Stomach (tissue), 9 donors: Measurements from ENCODE around the gene PPHLN1. TPM values are rescaled to one million over a fixed set of nuclear protein-coding genes. Genes with fewer than 3 reads are reported as not detected.

ENCODE experiments used
- DNase-seq, 2 donors: peaks; one replicate each; pipeline versions ENCODE4 v3.0.0 to v3.0.0-alpha.2; 2013 to 2019
- H3K27ac ChIP-seq, 5 donors: fragments of 200-600 bp in 4 of 5; sonication (generic) in 4 of 5; one replicate each; pipeline ENCODE4 v1.5.1; 2013 to 2019; ENCODE audit warnings: mild to moderate bottlenecking in 1 of 5, moderate library complexity in 1 of 5
- H3K27me3 ChIP-seq, 3 donors: fragments of 200-600 bp; sonication (generic); one replicate each; pipeline ENCODE4 v1.5.1; 2017 to 2019; ENCODE audit warnings: mixed run types in 1 of 3
- H3K36me3 ChIP-seq, 4 donors: fragments of 200-600 bp; sonication (generic); 1 replicate in 3 of 4; 2 replicates in 1 of 4; pipeline ENCODE4 v1.5.1; 2016 to 2019
- H3K4me1 ChIP-seq, 4 donors: fragments of 200-600 bp; sonication (generic); one replicate each; pipeline ENCODE4 v1.5.1; 2016 to 2019
- H3K4me3 ChIP-seq, 4 donors: fragments of 200-600 bp; sonication (generic) in 3 of 4; one replicate each; pipeline ENCODE4 v1.5.1; 2016 to 2019; ENCODE audit warnings: mild to moderate bottlenecking in 1 of 4
- H3K9me3 ChIP-seq, 4 donors: fragments of 200-600 bp; sonication (generic); one replicate each; pipeline ENCODE4 v1.5.1; 2016 to 2019
- EP300 ChIP-seq: sonication (generic); formaldehyde crosslinking; IDR thresholded peaks from one replicate; pipeline ENCODE4 v1.6.1; 2017; ENCODE audit warnings: antibody characterized with exemption
- POLR2A ChIP-seq, 4 donors: fragments of 450-650 bp; IDR thresholded peaks; one replicate each; pipeline ENCODE4 v1.6.1; 2016; ENCODE audit warnings: antibody characterized with exemption in 4 of 4, control low read depth in 2 of 4, mild to moderate bottlenecking in 1 of 4, moderate library complexity in 1 of 4
- POLR2AphosphoS5 ChIP-seq, 3 donors: sonication (generic); formaldehyde crosslinking; IDR thresholded peaks; one replicate each; pipeline ENCODE4 v1.6.1; 2016; ENCODE audit warnings: antibody characterized with exemption in 3 of 3
- WGBS, 5 donors: extraction: QIAGEN DNeasy Blood & Tissue Kit in 3 of 5; methylation state at CpG; one replicate each; pipeline versions ENCODE4 v1.1.5 to v1.1.7; 2013 to 2018; 5-methylcytosine and 5-hydroxymethylcytosine counted together
- intact Hi-C: fragments of 100-400 bp; cut with DNase I; formaldehyde crosslinking; loops from one replicate; pipeline ENCODE4 v1.15.1; 2023; ENCODE audit warnings: low total_unique reads
- polyA plus RNA-seq, 3 donors: library from polyadenylated mRNA; stranded (reverse); fragments of 200-250 nt; gene quantifications; one replicate each; pipeline ENCODE4 v1.2.3, GENCODE V29; 2013
- total RNA-seq, 5 donors: library from RNA; depleted of rRNA; stranded (reverse); fragments of >200 nt; gene quantifications; one replicate each; pipeline versions ENCODE4 v1.1.0 to v1.2.3, GENCODE V29; 2014 to 2016
- TF ChIP-seq, protein P1 (sequence below), 7 experiments: fragments of 450-650 bp in 4 of 7; fragments of 200-600 bp in 3 of 7; sonication (generic) in 3 of 7; IDR thresholded peaks; one replicate each; pipeline ENCODE4 v1.5.1; 2016 to 2019; ENCODE audit warnings: antibody characterized with exemption in 7 of 7, control low read depth in 2 of 7, mild to moderate bottlenecking in 1 of 7
- donor health status: healthy with polysubstance abuse.
- donor health status: Bipolar disorder and iron deficiency.
- donor health status: healthy.

Gene PPHLN1
- total and polyA plus RNA-seq, 8 donors, result 23.5 to 213 (median 52.0) TPM

GRCh38 chr12:42394429-42394828, 68.5 kb downstream of the PPHLN1 start:
- no peak overlapping the region for H3K27ac ChIP-seq
- TF ChIP-seq POLR2A (IDR thresholded peaks at IDR 0.05) (no peak), POLR2AphosphoS5 (IDR thresholded peaks at IDR 0.05) (no peak), EP300 (no peak)
- TF ChIP-seq, protein P1, sequence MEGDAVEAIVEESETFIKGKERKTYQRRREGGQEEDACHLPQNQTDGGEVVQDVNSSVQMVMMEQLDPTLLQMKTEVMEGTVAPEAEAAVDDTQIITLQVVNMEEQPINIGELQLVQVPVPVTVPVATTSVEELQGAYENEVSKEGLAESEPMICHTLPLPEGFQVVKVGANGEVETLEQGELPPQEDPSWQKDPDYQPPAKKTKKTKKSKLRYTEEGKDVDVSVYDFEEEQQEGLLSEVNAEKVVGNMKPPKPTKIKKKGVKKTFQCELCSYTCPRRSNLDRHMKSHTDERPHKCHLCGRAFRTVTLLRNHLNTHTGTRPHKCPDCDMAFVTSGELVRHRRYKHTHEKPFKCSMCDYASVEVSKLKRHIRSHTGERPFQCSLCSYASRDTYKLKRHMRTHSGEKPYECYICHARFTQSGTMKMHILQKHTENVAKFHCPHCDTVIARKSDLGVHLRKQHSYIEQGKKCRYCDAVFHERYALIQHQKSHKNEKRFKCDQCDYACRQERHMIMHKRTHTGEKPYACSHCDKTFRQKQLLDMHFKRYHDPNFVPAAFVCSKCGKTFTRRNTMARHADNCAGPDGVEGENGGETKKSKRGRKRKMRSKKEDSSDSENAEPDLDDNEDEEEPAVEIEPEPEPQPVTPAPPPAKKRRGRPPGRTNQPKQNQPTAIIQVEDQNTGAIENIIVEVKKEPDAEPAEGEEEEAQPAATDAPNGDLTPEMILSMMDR (IDR thresholded peaks at IDR 0.05), result no peak
- intact Hi-C loops, result no loop called here
- no peaks in the 10 kb centered on the region for H3K27me3 ChIP-seq
- no peaks in the 10 kb centered on the region for H3K9me3 ChIP-seq
- H3K36me3 ChIP-seq, result peaks cover 0 to 44% (median 34%) of the 10 kb centered on the region in 4 donors
- 49 to 90% (median 64%) methylated on average over 2 of the region's 2 CpGs for WGBS, 5 donors
- no peaks in the 10 kb centered on the region for H3K4me1 ChIP-seq
- DNase-seq, result no peak
- no peak overlapping the region for H3K4me3 ChIP-seq

DNA sequence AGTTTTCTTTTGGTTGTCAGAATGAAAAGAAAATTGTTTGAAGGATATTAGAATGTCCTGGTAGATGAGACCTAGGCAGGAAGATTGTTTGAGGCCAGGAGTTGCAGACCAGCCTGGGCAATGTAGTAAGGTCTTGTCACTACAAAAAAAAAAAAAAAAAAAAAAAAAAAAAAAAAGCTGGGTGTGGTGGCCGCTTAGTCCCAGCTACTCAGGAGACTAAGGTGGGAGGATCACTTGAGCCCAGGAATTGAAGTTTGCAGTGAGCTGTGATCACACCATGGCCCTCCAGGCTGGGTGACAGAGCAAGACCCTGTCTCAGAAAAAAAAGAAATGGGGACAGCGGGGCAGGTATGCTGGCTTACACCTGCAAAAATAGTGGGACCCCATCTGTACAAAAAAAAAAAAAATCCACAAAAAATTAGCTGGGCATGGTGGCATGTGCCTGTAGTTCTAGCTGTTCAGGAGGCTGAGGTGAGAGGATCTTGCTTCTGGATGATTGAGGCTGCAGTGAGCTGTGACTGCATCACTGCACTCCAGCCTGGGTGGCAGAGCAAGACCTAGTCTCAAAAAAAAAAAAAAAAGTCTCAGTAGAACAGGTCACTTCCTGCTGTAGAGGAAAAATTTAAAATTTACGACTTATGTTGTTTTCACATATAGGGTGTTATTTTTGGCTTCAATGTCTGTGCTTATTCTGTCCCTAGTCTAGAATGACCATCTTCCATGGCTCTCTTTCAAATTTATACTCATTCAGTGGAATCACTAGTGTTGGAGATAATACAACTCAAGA, 70.7 kb downstream of the PPHLN1 start:
- intact Hi-C loops, result no loop called here
- no peaks in the 10 kb centered on the region for H3K27me3 ChIP-seq
- TF ChIP-seq, protein P1 (IDR thresholded peaks at IDR 0.05), result no peak
- TF ChIP-seq POLR2AphosphoS5 (IDR thresholded peaks at IDR 0.05), result no peak
- TF ChIP-seq EP300, result no peak
- TF ChIP-seq POLR2A (IDR thresholded peaks at IDR 0.05), result no peak
- H3K4me1 ChIP-seq, result no peaks in the 10 kb centered on the region
- 88 to 97% (median 93%) methylated on average over 3 of the region's 3 CpGs for WGBS, 5 donors
- H3K9me3 ChIP-seq, result no peaks in the 10 kb centered on the region
- H3K27ac ChIP-seq, result no peak overlapping the region
- no peak for DNase-seq
- H3K4me3 ChIP-seq, result no peak overlapping the region
- H3K36me3 ChIP-seq, result peaks cover 5 to 51% (median 42%) of the 10 kb centered on the region in 4 donors

DNA sequence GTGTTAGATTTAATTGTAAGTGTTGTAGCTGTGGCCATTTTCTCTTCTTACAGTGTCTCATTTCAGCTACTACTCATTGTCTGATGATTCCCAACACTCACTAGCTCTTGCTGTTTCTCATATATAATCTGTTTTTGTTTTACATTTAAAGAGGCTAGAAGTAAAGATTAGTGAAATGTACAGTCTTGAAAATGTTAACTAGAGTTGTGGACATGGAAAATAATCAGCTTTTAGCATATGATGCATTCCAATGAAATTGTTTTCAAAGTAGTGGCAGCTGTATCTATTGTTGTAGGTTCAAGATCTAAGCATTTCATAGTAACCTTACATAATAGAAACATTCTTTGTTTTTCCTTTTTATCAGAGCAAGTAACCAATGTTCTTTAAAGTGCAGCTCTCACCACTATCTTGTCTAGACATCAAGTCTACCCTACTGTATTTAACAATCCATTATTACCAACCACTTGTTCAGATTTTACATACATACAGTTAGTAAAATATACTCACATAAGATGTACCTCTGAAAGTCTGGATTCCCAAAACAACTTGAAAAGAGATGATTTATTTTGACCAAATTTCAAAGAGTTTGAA, 76.9 kb downstream of the PPHLN1 start:
- Histone ChIP-seq H3K27ac (no peak overlapping the region), H3K36me3 (peaks cover 12 to 51% (median 45%) of the 10 kb centered on the region in 4 donors), H3K4me3 (no peak overlapping the region), H3K4me1 (no peaks in the 10 kb centered on the region), H3K27me3 (no peaks in the 10 kb centered on the region), H3K9me3 (no peaks in the 10 kb centered on the region)
- no peak for TF ChIP-seq POLR2A (IDR thresholded peaks at IDR 0.05)
- TF ChIP-seq EP300, result no peak
- TF ChIP-seq, protein P1 (IDR thresholded peaks at IDR 0.05), result no peak
- no peak for TF ChIP-seq POLR2AphosphoS5 (IDR thresholded peaks at IDR 0.05)
- intact Hi-C loops, result no loop called here
- no peak for DNase-seq

DNA sequence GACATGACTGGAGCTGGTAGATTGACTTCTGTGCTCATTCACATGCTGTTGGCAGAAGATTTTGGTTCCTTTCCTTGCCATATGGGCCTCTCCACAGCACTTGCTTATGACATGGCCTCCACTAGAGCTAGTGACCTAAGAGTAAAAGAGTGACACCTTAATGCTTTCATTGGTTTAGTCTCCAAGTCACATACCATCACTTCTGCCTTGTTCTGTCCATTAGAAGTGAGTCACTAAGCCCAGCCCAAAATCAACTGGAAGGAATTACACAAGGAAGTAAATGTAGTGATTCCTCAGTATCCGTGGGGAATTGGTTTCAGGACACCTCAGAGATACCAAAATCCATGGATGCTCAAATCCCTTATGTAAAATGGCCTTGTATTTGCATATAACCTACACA, 81.3 kb downstream of the PPHLN1 start:
- H3K4me1 ChIP-seq, result peaks cover 0 to 10% (median 0%) of the 10 kb centered on the region in 4 donors
- H3K27ac ChIP-seq, result no peak overlapping the region
- intact Hi-C loops, result no loop called here
- 88 to 97% (median 93%) methylated on average over 1 of the region's 1 CpG for WGBS, 5 donors
- H3K36me3 ChIP-seq, result peaks cover under 1 to 13% (median 8%) of the 10 kb centered on the region in 4 donors
- no peaks in the 10 kb centered on the region for H3K9me3 ChIP-seq
- H3K4me3 ChIP-seq, result no peak overlapping the region
- TF ChIP-seq, protein P1 (IDR thresholded peaks at IDR 0.05), result no peak
- H3K27me3 ChIP-seq, result no peaks in the 10 kb centered on the region
- DNase-seq, result no peak
